WTC11 (cell line): ENCODE data around the gene IFIT1.

Experiments used
- ATF6 ChIP-seq: sonication (generic); formaldehyde crosslinking; IDR thresholded peaks from 2 replicates; pipeline ENCODE4 v1.8.1; 2023; ENCODE audit warnings: mild to moderate bottlenecking, missing genetic modification reagents
- GABPB1 ChIP-seq: sonication (generic); formaldehyde crosslinking; IDR thresholded peaks from 2 replicates; pipeline ENCODE4 v1.8.1; 2023; ENCODE audit warnings: mild to moderate bottlenecking, missing genetic modification reagents
- NR3C1 ChIP-seq: sonication (generic); formaldehyde crosslinking; conservative IDR thresholded peaks from 2 replicates; pipeline ENCODE4 v1.8.1; 2023; ENCODE audit warnings: low read depth, mild to moderate bottlenecking, missing genetic modification reagents
- TEAD4 ChIP-seq: sonication (generic); formaldehyde crosslinking; IDR thresholded peaks from 2 replicates; pipeline ENCODE4 v1.8.0; 2022; ENCODE audit warnings: mild to moderate bottlenecking, missing genetic modification reagents

DNA sequence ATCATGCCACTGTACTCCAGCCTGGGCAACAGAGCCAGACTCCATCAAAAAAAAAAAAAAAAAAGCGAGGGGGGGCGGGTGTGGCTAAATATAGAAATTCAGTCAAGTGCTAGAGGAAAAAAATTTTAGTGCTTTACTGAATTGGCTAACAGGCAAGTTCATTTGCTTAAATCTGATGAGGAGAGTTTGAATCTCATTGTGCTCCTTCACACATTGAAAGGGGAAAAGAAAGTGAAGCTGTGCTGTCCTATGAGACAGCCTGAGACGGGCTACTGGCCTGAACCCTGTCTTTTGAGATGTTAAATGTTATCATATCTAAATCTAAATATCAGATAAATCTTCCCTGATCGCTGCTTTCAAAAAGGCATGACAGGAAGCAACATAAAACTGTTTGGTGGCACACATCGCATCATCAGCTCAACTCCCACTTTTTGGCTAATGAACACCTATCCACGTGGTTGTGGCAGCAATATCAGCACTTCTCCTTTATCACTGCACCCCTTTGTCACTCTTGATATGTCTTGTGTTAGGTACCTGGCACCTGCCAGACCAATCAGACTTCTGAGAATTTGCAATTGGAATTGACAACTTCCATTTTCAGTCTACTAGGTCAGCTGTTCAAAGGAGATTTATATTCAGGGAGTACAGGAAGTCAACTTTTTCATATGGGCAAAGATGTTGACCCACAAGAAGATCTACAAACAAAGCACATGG, 28.5 kb upstream of the IFIT1 start:
- TF ChIP-seq GABPB1 (CRISPR knock-in tag): no peak
- no peak for TF ChIP-seq ATF6 (CRISPR knock-in tag)
- no peak for TF ChIP-seq TEAD4 (CRISPR knock-in tag)
- TF ChIP-seq NR3C1 (CRISPR knock-in tag): no peak
